Ovary (tissue), 9 donors: ENCODE results near the gene DSC2. TPM values are rescaled to one million over a fixed set of nuclear protein-coding genes. Genes with fewer than 3 reads are reported as not detected.

Experiments used
- DNase-seq, 5 donors: peaks; one replicate each; pipeline ENCODE4 v3.0.0-alpha.2; 2019 to 2020
- H3K27ac ChIP-seq, 2 donors: fragments of 200-600 bp; one replicate each; pipeline versions ENCODE4 v1.5.1 to v1.8.0; 2019 to 2022
- H3K27me3 ChIP-seq: fragments of 200-600 bp; one replicate; pipeline ENCODE4 v1.8.0; 2022
- H3K36me3 ChIP-seq: fragments of 200-600 bp; sonication (generic); one replicate; pipeline ENCODE4 v1.5.1; 2019
- H3K4me1 ChIP-seq: one replicate; pipeline ENCODE4 v1.8.1; 2013; ENCODE audit warnings: mild to moderate bottlenecking, moderate library complexity; ENCODE audit not compliant: insufficient read depth
- H3K4me3 ChIP-seq: fragments of 200-600 bp; sonication (generic); one replicate; pipeline ENCODE4 v1.5.1; 2017
- H3K9me3 ChIP-seq, 2 donors: fragments of 200-600 bp in 1 of 2; sonication (generic) in 1 of 2; one replicate each; pipeline versions ENCODE4 v1.5.1 to v1.8.1; 2013 to 2019; ENCODE audit warnings: mild to moderate bottlenecking in 1 of 2, moderate library complexity in 1 of 2
- CTCF ChIP-seq, 3 donors: fragments of 450-650 bp in 2 of 3; fragments of 200-600 bp in 1 of 3; IDR thresholded peaks; one replicate each; pipeline versions ENCODE4 v1.5.1 to v1.8.0; 2016 to 2022; ENCODE audit warnings: antibody characterized with exemption in 3 of 3, mild to moderate bottlenecking in 1 of 3
- EP300 ChIP-seq: sonication (generic); formaldehyde crosslinking; IDR thresholded peaks from one replicate; pipeline ENCODE4 v1.6.1; 2017; ENCODE audit warnings: antibody characterized with exemption
- POLR2A ChIP-seq: fragments of 450-650 bp; IDR thresholded peaks from one replicate; pipeline ENCODE4 v1.6.1; 2017; ENCODE audit warnings: antibody characterized with exemption, mild to moderate bottlenecking, moderate library complexity
- WGBS, 3 donors: extraction: QIAGEN DNeasy Blood & Tissue Kit in 1 of 3; methylation state at CpG; one replicate each; pipeline versions ENCODE4 v1.1.5 to v1.1.7; 2013 to 2017; 5-methylcytosine and 5-hydroxymethylcytosine counted together
- intact Hi-C, 4 donors: fragments of 100-400 bp; cut with DNase I; formaldehyde crosslinking; loops; one replicate each; pipeline versions ENCODE4 v1.11.0 to v1.15.1; 2022 to 2023
- polyA plus RNA-seq, 2 donors: library from polyadenylated mRNA; stranded (reverse); fragments of 200-250 nt in 1 of 2; fragments of 350-450 nt in 1 of 2; fragmentation: Illumina TruSeq in 1 of 2; extraction: RNeasy Lipid Tissue Mini Kit (QIAGEN cat#74804) in 1 of 2; gene quantifications; one replicate each; pipeline ENCODE4 v1.2.3, GENCODE V29; 2013 to 2014
- total RNA-seq, 7 donors: library from RNA; depleted of rRNA in 2 of 7; stranded (reverse); fragments of >200 nt in 2 of 7; fragmentation: NEBNext Ultra II Directional in 3 of 7; extraction: Animal tissue kit (Norgen Biotek cat#: 25700) in 3 of 7; gene quantifications; one replicate each; pipeline versions ENCODE4 v1.1.0 to v1.2.4, GENCODE V29; 2016 to 2023
- donor health status: DM: no; HTN: no; CAD: no; lungs with moderate emphysema.
- donor health status: DM: no; HTN: no; CAD: no.
- donor health status: Bipolar disorder and iron deficiency.
- donor health status: DM: yes; HTN: yes; CAD: no.
- donor health status: DM: no; HTN: no; CAD: no.
- donor health status: DM: yes; HTN: yes; CAD: no.

DSC2 gene
- total and polyA plus RNA-seq, 9 donors = 0.73 to 12.6 (median 2.5) TPM

- 84 to 85% (median 85%) methylated on average over 3 of the region's 3 CpGs for WGBS, 3 donors
These were observed 3.5 kb upstream of the DSC2 start for GRCh38 chr18:31105733-31106132.

GRCh38 chr18:31104444-31104843 is 2.2 kb upstream of the DSC2 start:
- Histone ChIP-seq H3K4me1 (no peaks in the 10 kb centered on the region), H3K27me3 (no peaks in the 10 kb centered on the region), H3K9me3 (no peaks in the 10 kb centered on the region), H3K36me3 (no peaks in the 10 kb centered on the region), H3K4me3 (no peak overlapping the region), H3K27ac (no peak overlapping the region)
- TF ChIP-seq CTCF (IDR thresholded peaks at IDR 0.05) = no peak
- TF ChIP-seq POLR2A = no peak
- TF ChIP-seq EP300 = no peak
- 70 to 75% (median 74%) methylated on average over 3 of the region's 3 CpGs for WGBS, 3 donors
- DNase-seq = no peak
- intact Hi-C loops = no loop called here

More at GRCh38 chr18:31105733-31106132, 3.5 kb upstream of the DSC2 start:
- Histone ChIP-seq H3K27ac (no peak overlapping the region), H3K36me3 (no peaks in the 10 kb centered on the region), H3K27me3 (no peaks in the 10 kb centered on the region), H3K4me3 (no peak overlapping the region), H3K4me1 (no peaks in the 10 kb centered on the region), H3K9me3 (no peaks in the 10 kb centered on the region)
- TF ChIP-seq CTCF (IDR thresholded peaks at IDR 0.05) (no peak), POLR2A (no peak), EP300 (no peak)
- no peak for DNase-seq
- intact Hi-C loops = no loop called here

- H3K27me3 ChIP-seq = no peaks in the 10 kb centered on the region
- H3K4me1 ChIP-seq = no peaks in the 10 kb centered on the region
- no peak overlapping the region for H3K27ac ChIP-seq
- no peak for DNase-seq
- WGBS, 3 donors = 76 to 83% (median 82%) methylated on average over 3 of the region's 3 CpGs
- intact Hi-C loops = no loop called here
- TF ChIP-seq POLR2A (no peak), CTCF (IDR thresholded peaks at IDR 0.05) (no peak), EP300 (no peak)
- no peaks in the 10 kb centered on the region for H3K9me3 ChIP-seq
- H3K36me3 ChIP-seq = no peaks in the 10 kb centered on the region
- no peak overlapping the region for H3K4me3 ChIP-seq
These were observed 1.2 kb upstream of the DSC2 start for GRCh38 chr18:31103423-31103822.

- Histone ChIP-seq H3K27ac (no peak overlapping the region), H3K4me1 (no peaks in the 10 kb centered on the region), H3K4me3 (no peak overlapping the region), H3K36me3 (no peaks in the 10 kb centered on the region), H3K27me3 (no peaks in the 10 kb centered on the region), H3K9me3 (no peaks in the 10 kb centered on the region)
- intact Hi-C loops = no loop called here
- TF ChIP-seq POLR2A = no peak
- no peak for TF ChIP-seq EP300
- TF ChIP-seq CTCF (IDR thresholded peaks at IDR 0.05) = no peak
- 82 to 86% (median 84%) methylated on average over 2 of the region's 2 CpGs for WGBS, 3 donors
- DNase-seq = no peak
These were observed 720 bp upstream of the DSC2 start for GRCh38 chr18:31102941-31103340.
